HepG2 (cell line): ENCODE data around the gene GRK5. TPM values are rescaled to one million over a fixed set of nuclear protein-coding genes. Genes with fewer than 3 reads are reported as not detected.

ENCODE experiments used
- BHLHE40 ChIP-seq: IDR thresholded peaks from 2 replicates; pipeline ENCODE4 v1.6.1; 2011; ENCODE audit warnings: low read length, improper control_type of control experiment
- HES4 ChIP-seq: sonication (generic); formaldehyde crosslinking; IDR thresholded peaks from 2 replicates; pipeline ENCODE4 v1.9.0; 2021; ENCODE audit warnings: mild to moderate bottlenecking, missing genetic modification reagents, borderline replicate concordance
- KDM3A ChIP-seq: IDR thresholded peaks from 2 replicates; pipeline ENCODE4 v1.6.1; 2018; ENCODE audit warnings: low read depth, missing compliant biosample characterization
- KLF16 ChIP-seq, 2 experiments: sonication (generic) in 1 of 2; formaldehyde crosslinking in 1 of 2; IDR thresholded peaks; 2 replicates each; pipeline versions ENCODE4 v1.6.1 to v1.8.0; 2016 to 2023; ENCODE audit warnings: missing genetic modification reagents in 2 of 2, missing compliant biosample characterization in 1 of 2
- NFYC ChIP-seq: IDR thresholded peaks from 2 replicates; pipeline ENCODE4 v1.6.1; 2016; ENCODE audit warnings: missing genetic modification reagents, missing compliant biosample characterization
- RARA ChIP-seq: IDR thresholded peaks from 2 replicates; pipeline ENCODE4 v1.6.1; 2016; ENCODE audit warnings: missing genetic modification reagents, missing compliant biosample characterization
- SALL2 ChIP-seq: sonication (generic); formaldehyde crosslinking; IDR thresholded peaks from 2 replicates; pipeline ENCODE4 v1.8.1; 2023; ENCODE audit warnings: mild to moderate bottlenecking, missing genetic modification reagents, inconsistent platforms
- SNAPC2 ChIP-seq: sonication (generic); formaldehyde crosslinking; IDR thresholded peaks from 2 replicates; pipeline ENCODE4 v1.8.1; 2022; ENCODE audit warnings: mild to moderate bottlenecking, missing genetic modification reagents
- SNRNP70 ChIP-seq: fragments of 200-400 bp; formaldehyde crosslinking; IDR thresholded peaks from 2 replicates; pipeline ENCODE4 v1.6.1; 2017; ENCODE audit warnings: mild to moderate bottlenecking, low read depth, low read length, moderate library complexity
- TEAD3 ChIP-seq: optimal IDR thresholded peaks from 2 replicates; pipeline ENCODE3; 2016; ENCODE audit warnings: borderline replicate concordance
- XBP1 ChIP-seq: sonication (generic); formaldehyde crosslinking; IDR thresholded peaks from 2 replicates; pipeline ENCODE4 v1.5.0; 2020; ENCODE audit warnings: missing genetic modification reagents
- ZBTB7B ChIP-seq: sonication (generic); formaldehyde crosslinking; IDR thresholded peaks from 2 replicates; pipeline ENCODE4 v1.4.0; 2020; ENCODE audit warnings: missing genetic modification reagents
- ZFP90 ChIP-seq: sonication (generic); formaldehyde crosslinking; IDR thresholded peaks from 2 replicates; pipeline ENCODE4 v1.8.0; 2022; ENCODE audit warnings: missing genetic modification reagents, mild to moderate bottlenecking, inconsistent platforms, borderline replicate concordance
- ZNF230 ChIP-seq: sonication (generic); formaldehyde crosslinking; IDR thresholded peaks from 2 replicates; pipeline ENCODE4 v1.4.0; 2020; ENCODE audit warnings: mild to moderate bottlenecking, missing genetic modification reagents
- ZNF652 ChIP-seq: IDR thresholded peaks from 2 replicates; pipeline ENCODE4 v1.6.1; 2016; ENCODE audit warnings: low read depth, borderline replicate concordance
- ZNF691 ChIP-seq: sonication (generic); formaldehyde crosslinking; IDR thresholded peaks from 2 replicates; pipeline ENCODE4 v1.4.0; 2020; ENCODE audit warnings: missing genetic modification reagents, low read depth, mild to moderate bottlenecking, borderline replicate concordance
- ZNF703 ChIP-seq: sonication (generic); formaldehyde crosslinking; IDR thresholded peaks from 2 replicates; pipeline ENCODE4 v1.5.1; 2020; ENCODE audit warnings: missing genetic modification reagents, mild to moderate bottlenecking, moderate library complexity, borderline replicate concordance
- ZNF737 ChIP-seq: sonication (generic); formaldehyde crosslinking; IDR thresholded peaks from 2 replicates; pipeline ENCODE4 v1.5.0; 2020; ENCODE audit warnings: missing genetic modification reagents, mild to moderate bottlenecking, borderline replicate concordance
- ZNF780A ChIP-seq: sonication (generic); formaldehyde crosslinking; IDR thresholded peaks from 2 replicates; pipeline ENCODE4 v1.8.0; 2022; ENCODE audit warnings: mild to moderate bottlenecking, missing genetic modification reagents, moderate library complexity
- ZNF790 ChIP-seq: sonication (generic); formaldehyde crosslinking; IDR thresholded peaks from 2 replicates; pipeline ENCODE4 v1.8.0; 2022; ENCODE audit warnings: missing genetic modification reagents, mild to moderate bottlenecking, borderline replicate concordance
- ZNF839 ChIP-seq: sonication (generic); formaldehyde crosslinking; IDR thresholded peaks from 2 replicates; pipeline ENCODE4 v1.4.0; 2020; ENCODE audit warnings: missing genetic modification reagents, mild to moderate bottlenecking, borderline replicate concordance
- polyA plus RNA-seq, 8 experiments: library from polyadenylated mRNA; depleted of rRNA in 3 of 8; stranded (reverse) in 7 of 8; unstranded in 1 of 8; fragments of >200 nt; fragmentation: Illumina TruSeq in 4 of 8; extraction: Trizol in 4 of 8; gene quantifications; 2 replicates each; pipeline versions ENCODE4 v1.2.1 to v1.2.3, GENCODE V29; 2011 to 2016; ENCODE audit warnings: low read depth in 4 of 8, missing spikeins in 1 of 8, mixed read lengths in 1 of 8; ENCODE audit not compliant: insufficient read depth in 1 of 8
- total RNA-seq, 5 experiments: library from RNA; depleted of rRNA; stranded (reverse); fragments of >200 nt; fragmentation: Illumina TruSeq; extraction: Trizol; gene quantifications; 2 replicates each; pipeline ENCODE4 v1.2.3, GENCODE V29; 2016; ENCODE audit warnings: low read depth in 1 of 5
- TF ChIP-seq, protein P1 (sequence below): sonication (generic); formaldehyde crosslinking; IDR thresholded peaks from 2 replicates; pipeline ENCODE4 v1.5.0; 2020; ENCODE audit warnings: mild to moderate bottlenecking, missing genetic modification reagents, borderline replicate concordance
- TF ChIP-seq, protein P2 (sequence below): sonication (generic); formaldehyde crosslinking; IDR thresholded peaks from 2 replicates; pipeline ENCODE4 v1.4.0; 2020; ENCODE audit warnings: missing genetic modification reagents
- TF ChIP-seq, protein P3 (sequence below): sonication (generic); formaldehyde crosslinking; IDR thresholded peaks from 2 replicates; pipeline ENCODE4 v1.4.0; 2020; ENCODE audit warnings: missing genetic modification reagents
- TF ChIP-seq, protein P4 (sequence below): sonication (generic); formaldehyde crosslinking; IDR thresholded peaks from 2 replicates; pipeline ENCODE4 v1.4.0; 2020; ENCODE audit warnings: mild to moderate bottlenecking, low read depth, missing genetic modification reagents

GRK5 gene
- total and polyA plus RNA-seq, 2 of the 13 experiments (the other 11 are each of a cell fraction or from before 2014, with no cell fraction given): 10.4 to 12.6 TPM

DNA sequence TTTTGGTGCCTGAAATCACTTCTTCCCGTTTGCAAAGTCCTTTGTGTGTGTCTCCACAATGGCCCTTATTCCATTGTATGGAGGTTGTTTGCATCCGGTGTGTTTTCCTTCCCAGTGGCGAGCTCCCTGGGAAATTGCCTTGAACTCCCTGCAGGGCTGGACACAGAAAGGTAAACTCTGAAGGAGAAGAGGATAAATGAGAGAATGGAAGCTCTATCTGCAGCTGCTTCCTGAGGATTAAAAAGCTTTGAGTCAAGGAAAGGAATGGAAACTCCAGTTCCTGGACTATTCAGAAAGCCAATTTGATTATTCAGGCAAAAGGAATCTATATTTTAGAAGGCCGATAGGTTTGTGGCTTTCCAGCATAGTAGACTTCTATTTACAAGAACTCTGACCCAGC, 4.4 kb upstream of the GRK5 start (continued):
- TF ChIP-seq ZNF691 (no peak), ZNF790 (no peak), BHLHE40 (no peak), TEAD3 (CRISPR knock-in tag) (no peak), HES4 (CRISPR knock-in tag) (no peak), RARA (CRISPR knock-in tag) (peak; percentile 46; the same call in 1 of the 2 replicates), KDM3A (CRISPR knock-in tag) (no peak), ZNF737 (CRISPR knock-in tag) (no peak), ZNF230 (CRISPR knock-in tag) (no peak), ZNF652 (CRISPR knock-in tag) (no peak), ZNF839 (CRISPR knock-in tag) (no peak), ZNF780A (CRISPR knock-in tag) (no peak), SNAPC2 (CRISPR knock-in tag) (no peak), NFYC (no peak), ZBTB7B (no peak), ZNF703 (no peak), KLF16 (CRISPR knock-in tag; IDR thresholded peaks at IDR 0.05) (no peak), ZFP90 (no peak), SNRNP70 (no peak), XBP1 (CRISPR knock-in tag) (no peak), SALL2 (CRISPR knock-in tag) (no peak)
- TF ChIP-seq, protein P1, sequence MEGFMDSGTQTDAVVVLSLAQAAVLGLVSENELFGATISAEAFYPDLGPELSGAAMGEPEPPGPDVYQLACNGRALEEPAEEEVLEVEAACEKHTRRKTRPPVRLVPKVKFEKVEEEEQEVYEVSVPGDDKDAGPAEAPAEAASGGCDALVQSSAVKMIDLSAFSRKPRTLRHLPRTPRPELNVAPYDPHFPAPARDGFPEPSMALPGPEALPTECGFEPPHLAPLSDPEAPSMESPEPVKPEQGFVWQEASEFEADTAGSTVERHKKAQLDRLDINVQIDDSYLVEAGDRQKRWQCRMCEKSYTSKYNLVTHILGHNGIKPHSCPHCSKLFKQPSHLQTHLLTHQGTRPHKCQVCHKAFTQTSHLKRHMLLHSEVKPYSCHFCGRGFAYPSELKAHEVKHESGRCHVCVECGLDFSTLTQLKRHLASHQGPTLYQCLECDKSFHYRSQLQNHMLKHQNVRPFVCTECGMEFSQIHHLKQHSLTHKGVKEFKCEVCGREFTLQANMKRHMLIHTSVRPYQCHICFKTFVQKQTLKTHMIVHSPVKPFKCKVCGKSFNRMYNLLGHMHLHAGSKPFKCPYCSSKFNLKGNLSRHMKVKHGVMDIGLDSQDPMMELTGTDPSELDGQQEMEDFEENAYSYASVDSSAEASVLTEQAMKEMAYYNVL: peak; percentile 60; the same call in 1 of the 2 replicates
- TF ChIP-seq, protein P2, sequence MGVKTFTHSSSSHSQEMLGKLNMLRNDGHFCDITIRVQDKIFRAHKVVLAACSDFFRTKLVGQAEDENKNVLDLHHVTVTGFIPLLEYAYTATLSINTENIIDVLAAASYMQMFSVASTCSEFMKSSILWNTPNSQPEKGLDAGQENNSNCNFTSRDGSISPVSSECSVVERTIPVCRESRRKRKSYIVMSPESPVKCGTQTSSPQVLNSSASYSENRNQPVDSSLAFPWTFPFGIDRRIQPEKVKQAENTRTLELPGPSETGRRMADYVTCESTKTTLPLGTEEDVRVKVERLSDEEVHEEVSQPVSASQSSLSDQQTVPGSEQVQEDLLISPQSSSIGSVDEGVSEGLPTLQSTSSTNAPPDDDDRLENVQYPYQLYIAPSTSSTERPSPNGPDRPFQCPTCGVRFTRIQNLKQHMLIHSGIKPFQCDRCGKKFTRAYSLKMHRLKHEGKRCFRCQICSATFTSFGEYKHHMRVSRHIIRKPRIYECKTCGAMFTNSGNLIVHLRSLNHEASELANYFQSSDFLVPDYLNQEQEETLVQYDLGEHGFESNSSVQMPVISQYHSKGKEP (CRISPR knock-in tag): no peak
- TF ChIP-seq, protein P3, sequence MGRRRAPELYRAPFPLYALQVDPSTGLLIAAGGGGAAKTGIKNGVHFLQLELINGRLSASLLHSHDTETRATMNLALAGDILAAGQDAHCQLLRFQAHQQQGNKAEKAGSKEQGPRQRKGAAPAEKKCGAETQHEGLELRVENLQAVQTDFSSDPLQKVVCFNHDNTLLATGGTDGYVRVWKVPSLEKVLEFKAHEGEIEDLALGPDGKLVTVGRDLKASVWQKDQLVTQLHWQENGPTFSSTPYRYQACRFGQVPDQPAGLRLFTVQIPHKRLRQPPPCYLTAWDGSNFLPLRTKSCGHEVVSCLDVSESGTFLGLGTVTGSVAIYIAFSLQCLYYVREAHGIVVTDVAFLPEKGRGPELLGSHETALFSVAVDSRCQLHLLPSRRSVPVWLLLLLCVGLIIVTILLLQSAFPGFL (CRISPR knock-in tag): no peak
- TF ChIP-seq, protein P4, sequence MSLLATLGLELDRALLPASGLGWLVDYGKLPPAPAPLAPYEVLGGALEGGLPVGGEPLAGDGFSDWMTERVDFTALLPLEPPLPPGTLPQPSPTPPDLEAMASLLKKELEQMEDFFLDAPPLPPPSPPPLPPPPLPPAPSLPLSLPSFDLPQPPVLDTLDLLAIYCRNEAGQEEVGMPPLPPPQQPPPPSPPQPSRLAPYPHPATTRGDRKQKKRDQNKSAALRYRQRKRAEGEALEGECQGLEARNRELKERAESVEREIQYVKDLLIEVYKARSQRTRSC (CRISPR knock-in tag): no peak
